HCT116 (cell line): Measurements from ENCODE around the gene GALNT13.

Source experiments
- CEBPB ChIP-seq: IDR thresholded peaks from 2 replicates; pipeline ENCODE4 v1.6.1; 2012; ENCODE audit warnings: low read depth
- CTCF ChIP-seq, 3 experiments: fragments of 200-600 bp in 1 of 3; sonication (generic) in 1 of 3; IDR thresholded peaks in 2 of 3; conservative IDR thresholded peaks in 1 of 3; 2 replicates each; pipeline ENCODE4 v1.5.1; 2012 to 2017; ENCODE audit warnings: low read depth in 2 of 3, low read length in 2 of 3, antibody characterized with exemption in 1 of 3, borderline replicate concordance in 1 of 3, control low read depth in 1 of 3, mild to moderate bottlenecking in 1 of 3, mixed read lengths in 1 of 3, mixed run types in 1 of 3, moderate library complexity in 1 of 3; ENCODE audit not compliant: insufficient read depth in 1 of 3
- EGR1 ChIP-seq: IDR thresholded peaks from 2 replicates; pipeline ENCODE4 v1.6.1; 2012; ENCODE audit warnings: low read depth
- EZH2 ChIP-seq: fragments of 200-600 bp; sonication (generic); IDR thresholded peaks from 2 replicates; pipeline ENCODE4 v1.6.1; 2017; ENCODE audit warnings: antibody characterized with exemption, mixed run types
- EZH2phosphoT487 ChIP-seq: fragments of 200-600 bp; IDR thresholded peaks from 2 replicates; pipeline ENCODE4 v1.6.1; 2018; ENCODE audit warnings: antibody characterized with exemption, borderline replicate concordance
- POLR2A ChIP-seq: IDR thresholded peaks from 2 replicates; pipeline ENCODE4 v1.7.0; 2011; ENCODE audit warnings: borderline replicate concordance; ENCODE audit not compliant: insufficient read depth, insufficient read length; ENCODE audit errors: extremely low read depth
- POLR2AphosphoS5 ChIP-seq: IDR thresholded peaks from 2 replicates; pipeline ENCODE4 v1.6.1; 2011; ENCODE audit warnings: mild to moderate bottlenecking, low read depth, low read length, moderate library complexity
- RAD21 ChIP-seq: IDR thresholded peaks from 2 replicates; pipeline ENCODE4 v1.6.1; 2012; ENCODE audit warnings: low read depth, mild to moderate bottlenecking
- SIN3A ChIP-seq: IDR thresholded peaks from 2 replicates; pipeline ENCODE4 v1.6.1; 2012; ENCODE audit warnings: low read depth
- SRF ChIP-seq: IDR thresholded peaks from 2 replicates; pipeline ENCODE4 v1.6.1; 2012; ENCODE audit warnings: low read depth
- TCF7L2 ChIP-seq: IDR thresholded peaks from 2 replicates; pipeline ENCODE4 v1.7.0; 2011; ENCODE audit warnings: borderline replicate concordance, inconsistent platforms; ENCODE audit not compliant: insufficient read depth, insufficient read length; ENCODE audit errors: extremely low read depth
- TF ChIP-seq, protein P1 (sequence below): IDR thresholded peaks from 2 replicates; pipeline ENCODE4 v1.6.1; 2012

GRCh38 chr2:154449951-154450658 lies 578.4 kb downstream of the GALNT13 start:
- TF ChIP-seq EZH2, result no peak
- no peak for TF ChIP-seq CTCF (IDR thresholded peaks at IDR 0.05 in 2 of 3, conservative IDR thresholded peaks at IDR 0.05 in 1 of 3; ENCODE audit: borderline replicate concordance in 1 of 3, insufficient read depth in 1 of 3, low read depth in 2 of 3, low read length in 2 of 3)
- no peak for TF ChIP-seq POLR2A
- TF ChIP-seq, protein P1, sequence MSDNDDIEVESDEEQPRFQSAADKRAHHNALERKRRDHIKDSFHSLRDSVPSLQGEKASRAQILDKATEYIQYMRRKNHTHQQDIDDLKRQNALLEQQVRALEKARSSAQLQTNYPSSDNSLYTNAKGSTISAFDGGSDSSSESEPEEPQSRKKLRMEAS, result no peak
- no peak for TF ChIP-seq RAD21
- TF ChIP-seq SIN3A, result no peak
- no peak for TF ChIP-seq POLR2AphosphoS5
- no peak for TF ChIP-seq EZH2phosphoT487
- TF ChIP-seq CEBPB, result no peak
- no peak for TF ChIP-seq SRF
- TF ChIP-seq TCF7L2, result no peak
- no peak for TF ChIP-seq EGR1
